K562 (cell line): ENCODE data around the gene PAFAH2. TPM values are rescaled to one million over a fixed set of nuclear protein-coding genes. Genes with fewer than 3 reads are reported as not detected.

Source experiments
- ADNP ChIP-seq: fragments of 200-800 bp; sonication (Bioruptor generic); IDR thresholded peaks from 2 replicates; pipeline ENCODE4 v1.6.1; 2016; ENCODE audit warnings: missing genetic modification characterization, missing compliant biosample characterization
- ARNT ChIP-seq, 2 experiments: fragments of 450-650 bp; IDR thresholded peaks; 2 replicates each; pipeline ENCODE4 v1.6.1; 2016; ENCODE audit warnings: mild to moderate bottlenecking in 1 of 2
- BRD4 ChIP-seq: fragments of 200-600 bp; sonication (generic); IDR thresholded peaks from 2 replicates; pipeline ENCODE4 v1.6.1; 2017; ENCODE audit warnings: inconsistent platforms
- BRD9 ChIP-seq: fragments of 450-650 bp; IDR thresholded peaks from 2 replicates; pipeline ENCODE4 v1.6.1; 2018; ENCODE audit warnings: low read depth; ENCODE audit not compliant: partially characterized antibody
- CBFB ChIP-seq: sonication (generic); formaldehyde crosslinking; IDR thresholded peaks from 2 replicates; pipeline ENCODE4 v1.4.0; 2020; ENCODE audit warnings: mild to moderate bottlenecking, missing genetic modification reagents
- DNMT1 ChIP-seq: fragments of 450-650 bp; IDR thresholded peaks from 2 replicates; pipeline ENCODE4 v1.6.1; 2016; ENCODE audit warnings: antibody characterized with exemption, mild to moderate bottlenecking
- KDM5B ChIP-seq: fragments of 200-600 bp; sonication (generic); IDR thresholded peaks from 2 replicates; pipeline ENCODE4 v1.6.1; 2012; ENCODE audit warnings: low read depth, mild to moderate bottlenecking, moderate library complexity, low read length, control low read depth, inconsistent platforms; ENCODE audit not compliant: insufficient replicate concordance
- KHSRP ChIP-seq: fragments of 450-650 bp; IDR thresholded peaks from 2 replicates; pipeline ENCODE4 v1.6.1; 2017
- NEUROD1 ChIP-seq: fragments of 150-350 bp; IDR thresholded peaks from 2 replicates; pipeline ENCODE4 v1.6.1; 2014; ENCODE audit warnings: borderline replicate concordance, low read length, low read depth; ENCODE audit not compliant: partially characterized antibody
- PCBP2 ChIP-seq: fragments of 200-400 bp; formaldehyde crosslinking; IDR thresholded peaks from 2 replicates; pipeline ENCODE4 v1.6.1; 2018; ENCODE audit warnings: low read length, low read depth, mild to moderate bottlenecking, moderate library complexity; ENCODE audit not compliant: poor library complexity, severe bottlenecking
- RBM39 ChIP-seq: fragments of 200-400 bp; formaldehyde crosslinking; optimal IDR thresholded peaks from 2 replicates; pipeline ENCODE3; 2018; ENCODE audit warnings: low read depth, low read length
- SMARCE1 ChIP-seq: fragments of 450-650 bp; IDR thresholded peaks from 2 replicates; pipeline ENCODE4 v1.7.1; 2016; ENCODE audit warnings: mild to moderate bottlenecking
- SMC3 ChIP-seq: conservative IDR thresholded peaks from 2 replicates; pipeline ENCODE4 v1.6.1; 2011; ENCODE audit warnings: low read depth, low read length, improper control_type of control experiment; ENCODE audit not compliant: insufficient read depth
- SRSF7 ChIP-seq: fragments of 200-400 bp; formaldehyde crosslinking; optimal IDR thresholded peaks from 2 replicates; pipeline ENCODE3; 2017; ENCODE audit warnings: mild to moderate bottlenecking, low read depth, low read length
- TAF9B ChIP-seq: fragments of 450-650 bp; IDR thresholded peaks from 2 replicates; pipeline ENCODE4 v1.6.1; 2018; ENCODE audit warnings: mild to moderate bottlenecking; ENCODE audit not compliant: partially characterized antibody
- TAL1 ChIP-seq: fragments of 450-650 bp; IDR thresholded peaks from 2 replicates; pipeline ENCODE4 v1.6.1; 2016; ENCODE audit warnings: mild to moderate bottlenecking
- ZFP36 ChIP-seq: fragments of 150-350 bp; IDR thresholded peaks from 2 replicates; pipeline ENCODE4 v1.6.1; 2018; ENCODE audit warnings: low read length, low read depth; ENCODE audit not compliant: partially characterized antibody
- ZNF239 ChIP-seq: fragments of 250-450 bp; sonication (Bioruptor Pico); IDR thresholded peaks from 2 replicates; pipeline ENCODE4 v1.4.0; 2020; ENCODE audit warnings: mild to moderate bottlenecking
- ZNF717 ChIP-seq: fragments of 250-450 bp; sonication (Bioruptor Pico); IDR thresholded peaks from 2 replicates; pipeline ENCODE4 v1.5.0; 2021
- polyA plus RNA-seq, 8 experiments: library from polyadenylated mRNA; depleted of rRNA in 4 of 8; stranded (reverse) in 5 of 8; unstranded in 3 of 8; fragments of >200 nt; fragmentation: Nextera tagmentation in 2 of 8; fragmentation: Illumina TruSeq in 1 of 8; extraction: Ambion mirVana in 2 of 8; extraction: Trizol in 1 of 8; gene quantifications; 2 replicates each; pipeline versions ENCODE4 v1.2.1 to v1.2.3, GENCODE V29; 2011 to 2014; ENCODE audit warnings: inconsistent platforms in 1 of 8, missing spikeins in 1 of 8
- total RNA-seq, 7 experiments: library from RNA; depleted of rRNA in 6 of 7; stranded (reverse); fragments of >200 nt in 6 of 7; fragmentation: Illumina TruSeq in 2 of 7; extraction: Trizol in 2 of 7; gene quantifications; 2 replicates each; pipeline versions ENCODE4 v1.2.1 to v1.2.3, GENCODE V29; 2011 to 2021; ENCODE audit warnings: low replicate concordance in 1 of 7
- TF ChIP-seq, protein P1 (sequence below): sonication (generic); formaldehyde crosslinking; IDR thresholded peaks from 2 replicates; pipeline ENCODE4 v1.8.1; 2022; ENCODE audit warnings: missing genetic modification reagents
- TF ChIP-seq, protein P2 (sequence below): fragments of 250-450 bp; sonication (Bioruptor Pico); IDR thresholded peaks from 2 replicates; pipeline ENCODE4 v1.6.1; 2021; ENCODE audit warnings: mild to moderate bottlenecking
- TF ChIP-seq, protein P3 (sequence below): fragments of 450-650 bp; formaldehyde crosslinking; IDR thresholded peaks from 2 replicates; pipeline ENCODE4 v1.4.0; 2022; ENCODE audit warnings: mild to moderate bottlenecking, moderate library complexity
- TF ChIP-seq, protein P4 (sequence below): fragments of 450-650 bp; IDR thresholded peaks from 2 replicates; pipeline ENCODE4 v1.7.1; 2018; ENCODE audit warnings: mild to moderate bottlenecking, low read depth; ENCODE audit not compliant: partially characterized antibody
- TF ChIP-seq, protein P5 (sequence below): fragments of 250-450 bp; sonication (Bioruptor Pico); IDR thresholded peaks from 2 replicates; pipeline ENCODE4 v1.8.0; 2021; ENCODE audit warnings: moderate library complexity, mild to moderate bottlenecking, inconsistent platforms

The PAFAH2 gene
- total and polyA plus RNA-seq, 9 of the 15 experiments (the other 6 are each of a cell fraction or from before 2014, with no cell fraction given) = 4.2 to 10.9 (median 6.8) TPM

DNA sequence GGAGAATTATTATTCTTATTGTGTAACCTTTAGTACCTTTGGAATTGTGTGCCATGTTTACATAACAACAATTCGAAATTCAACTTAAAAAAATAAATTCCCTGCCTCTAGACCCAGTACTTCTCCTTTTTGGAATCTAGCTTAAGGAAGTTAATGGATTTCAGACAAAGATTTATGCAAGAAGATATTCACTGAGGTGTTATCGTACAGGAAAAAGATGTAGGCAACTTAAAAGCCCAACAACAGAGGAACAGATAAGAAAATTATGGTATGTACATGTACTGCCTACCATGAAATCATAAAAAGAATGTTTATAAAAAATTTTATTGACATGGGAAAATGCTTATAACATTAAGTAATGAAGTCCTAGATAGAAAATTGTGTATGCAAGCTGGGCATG is 73.4 kb downstream of the PAFAH2 start (continued):
- TF ChIP-seq, protein P1, sequence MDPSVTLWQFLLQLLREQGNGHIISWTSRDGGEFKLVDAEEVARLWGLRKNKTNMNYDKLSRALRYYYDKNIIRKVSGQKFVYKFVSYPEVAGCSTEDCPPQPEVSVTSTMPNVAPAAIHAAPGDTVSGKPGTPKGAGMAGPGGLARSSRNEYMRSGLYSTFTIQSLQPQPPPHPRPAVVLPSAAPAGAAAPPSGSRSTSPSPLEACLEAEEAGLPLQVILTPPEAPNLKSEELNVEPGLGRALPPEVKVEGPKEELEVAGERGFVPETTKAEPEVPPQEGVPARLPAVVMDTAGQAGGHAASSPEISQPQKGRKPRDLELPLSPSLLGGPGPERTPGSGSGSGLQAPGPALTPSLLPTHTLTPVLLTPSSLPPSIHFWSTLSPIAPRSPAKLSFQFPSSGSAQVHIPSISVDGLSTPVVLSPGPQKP (CRISPR knock-in tag) = no peak
- TF ChIP-seq NEUROD1 (no peak), ZNF239 (CRISPR knock-in tag) (no peak), ADNP (0 out of 2 replicates have a peak, but pooled peaks have one; percentile 17), TAL1 (peak; percentile 21; the same call in 1 of the 2 replicates), KDM5B (no peak), DNMT1 (no peak), SRSF7 (no peak), PCBP2 (no peak), RBM39 (no peak), SMC3 (no peak), ZFP36 (no peak), CBFB (CRISPR knock-in tag) (no peak), BRD4 (no peak), TAF9B (no peak), BRD9 (no peak), ZNF717 (no peak), KHSRP (no peak), ARNT (IDR thresholded peaks at IDR 0.05) (peak in 1 of 2 experiments; percentile 33; a peak in 1 of 4 replicates), SMARCE1 (peak; percentile 80)
- TF ChIP-seq, protein P2, sequence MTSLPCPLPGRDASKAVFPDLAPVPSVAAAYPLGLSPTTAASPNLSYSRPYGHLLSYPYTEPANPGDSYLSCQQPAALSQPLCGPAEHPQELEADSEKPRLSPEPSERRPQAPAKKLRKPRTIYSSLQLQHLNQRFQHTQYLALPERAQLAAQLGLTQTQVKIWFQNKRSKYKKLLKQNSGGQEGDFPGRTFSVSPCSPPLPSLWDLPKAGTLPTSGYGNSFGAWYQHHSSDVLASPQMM = no peak
- TF ChIP-seq, protein P3, sequence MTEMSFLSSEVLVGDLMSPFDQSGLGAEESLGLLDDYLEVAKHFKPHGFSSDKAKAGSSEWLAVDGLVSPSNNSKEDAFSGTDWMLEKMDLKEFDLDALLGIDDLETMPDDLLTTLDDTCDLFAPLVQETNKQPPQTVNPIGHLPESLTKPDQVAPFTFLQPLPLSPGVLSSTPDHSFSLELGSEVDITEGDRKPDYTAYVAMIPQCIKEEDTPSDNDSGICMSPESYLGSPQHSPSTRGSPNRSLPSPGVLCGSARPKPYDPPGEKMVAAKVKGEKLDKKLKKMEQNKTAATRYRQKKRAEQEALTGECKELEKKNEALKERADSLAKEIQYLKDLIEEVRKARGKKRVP (CRISPR knock-in tag) = no peak
- TF ChIP-seq, protein P4, sequence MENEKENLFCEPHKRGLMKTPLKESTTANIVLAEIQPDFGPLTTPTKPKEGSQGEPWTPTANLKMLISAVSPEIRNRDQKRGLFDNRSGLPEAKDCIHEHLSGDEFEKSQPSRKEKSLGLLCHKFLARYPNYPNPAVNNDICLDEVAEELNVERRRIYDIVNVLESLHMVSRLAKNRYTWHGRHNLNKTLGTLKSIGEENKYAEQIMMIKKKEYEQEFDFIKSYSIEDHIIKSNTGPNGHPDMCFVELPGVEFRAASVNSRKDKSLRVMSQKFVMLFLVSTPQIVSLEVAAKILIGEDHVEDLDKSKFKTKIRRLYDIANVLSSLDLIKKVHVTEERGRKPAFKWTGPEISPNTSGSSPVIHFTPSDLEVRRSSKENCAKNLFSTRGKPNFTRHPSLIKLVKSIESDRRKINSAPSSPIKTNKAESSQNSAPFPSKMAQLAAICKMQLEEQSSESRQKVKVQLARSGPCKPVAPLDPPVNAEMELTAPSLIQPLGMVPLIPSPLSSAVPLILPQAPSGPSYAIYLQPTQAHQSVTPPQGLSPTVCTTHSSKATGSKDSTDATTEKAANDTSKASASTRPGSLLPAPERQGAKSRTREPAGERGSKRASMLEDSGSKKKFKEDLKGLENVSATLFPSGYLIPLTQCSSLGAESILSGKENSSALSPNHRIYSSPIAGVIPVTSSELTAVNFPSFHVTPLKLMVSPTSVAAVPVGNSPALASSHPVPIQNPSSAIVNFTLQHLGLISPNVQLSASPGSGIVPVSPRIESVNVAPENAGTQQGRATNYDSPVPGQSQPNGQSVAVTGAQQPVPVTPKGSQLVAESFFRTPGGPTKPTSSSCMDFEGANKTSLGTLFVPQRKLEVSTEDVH = no peak
- TF ChIP-seq, protein P5, sequence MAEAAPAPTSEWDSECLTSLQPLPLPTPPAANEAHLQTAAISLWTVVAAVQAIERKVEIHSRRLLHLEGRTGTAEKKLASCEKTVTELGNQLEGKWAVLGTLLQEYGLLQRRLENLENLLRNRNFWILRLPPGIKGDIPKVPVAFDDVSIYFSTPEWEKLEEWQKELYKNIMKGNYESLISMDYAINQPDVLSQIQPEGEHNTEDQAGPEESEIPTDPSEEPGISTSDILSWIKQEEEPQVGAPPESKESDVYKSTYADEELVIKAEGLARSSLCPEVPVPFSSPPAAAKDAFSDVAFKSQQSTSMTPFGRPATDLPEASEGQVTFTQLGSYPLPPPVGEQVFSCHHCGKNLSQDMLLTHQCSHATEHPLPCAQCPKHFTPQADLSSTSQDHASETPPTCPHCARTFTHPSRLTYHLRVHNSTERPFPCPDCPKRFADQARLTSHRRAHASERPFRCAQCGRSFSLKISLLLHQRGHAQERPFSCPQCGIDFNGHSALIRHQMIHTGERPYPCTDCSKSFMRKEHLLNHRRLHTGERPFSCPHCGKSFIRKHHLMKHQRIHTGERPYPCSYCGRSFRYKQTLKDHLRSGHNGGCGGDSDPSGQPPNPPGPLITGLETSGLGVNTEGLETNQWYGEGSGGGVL = no peak
